Measurements from ENCODE around the gene CAMSAP2.

The CAMSAP2 gene

DNA sequence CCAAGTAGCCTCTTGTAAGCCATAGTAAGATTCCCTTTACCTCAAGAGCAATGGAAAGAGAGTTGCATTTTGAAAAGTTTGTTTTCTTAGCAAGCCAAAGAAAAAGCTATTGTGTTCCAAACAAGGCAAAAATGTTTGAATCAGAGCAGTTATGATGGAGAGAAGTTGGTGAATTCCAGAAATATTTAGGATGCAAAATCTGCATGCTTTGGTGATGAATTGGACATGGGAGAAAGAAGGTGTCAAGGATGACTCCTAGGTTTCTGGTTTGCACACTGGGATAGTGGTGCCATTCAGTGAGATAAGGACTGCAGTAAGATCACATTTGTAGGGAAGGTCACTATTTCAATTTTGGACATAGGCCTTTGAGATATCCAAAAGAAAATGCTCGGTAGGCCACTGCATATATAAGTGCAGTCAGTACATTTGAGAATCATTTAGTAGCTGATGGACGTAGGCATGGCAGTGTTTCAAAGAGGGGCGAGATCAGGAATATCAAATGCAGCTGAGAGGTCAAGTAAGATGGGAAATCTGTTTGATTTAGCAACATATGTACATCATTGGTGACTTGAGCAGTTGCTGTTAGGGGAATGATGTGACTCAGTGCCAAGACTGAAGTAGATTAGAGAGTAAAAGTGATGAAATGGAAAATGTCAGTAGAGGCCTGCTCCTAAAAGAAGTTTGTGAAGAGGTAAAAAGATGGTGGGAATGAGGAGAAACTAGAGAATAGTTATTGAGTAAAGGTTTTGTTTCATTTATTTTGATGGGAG, 100.2 kb downstream of the CAMSAP2 start:
- peaks cover 13% of the 10 kb centered on the region for H3K36me3 Mint-ChIP-seq
- H3K4me1 Mint-ChIP-seq: no peaks in the 10 kb centered on the region

DNA sequence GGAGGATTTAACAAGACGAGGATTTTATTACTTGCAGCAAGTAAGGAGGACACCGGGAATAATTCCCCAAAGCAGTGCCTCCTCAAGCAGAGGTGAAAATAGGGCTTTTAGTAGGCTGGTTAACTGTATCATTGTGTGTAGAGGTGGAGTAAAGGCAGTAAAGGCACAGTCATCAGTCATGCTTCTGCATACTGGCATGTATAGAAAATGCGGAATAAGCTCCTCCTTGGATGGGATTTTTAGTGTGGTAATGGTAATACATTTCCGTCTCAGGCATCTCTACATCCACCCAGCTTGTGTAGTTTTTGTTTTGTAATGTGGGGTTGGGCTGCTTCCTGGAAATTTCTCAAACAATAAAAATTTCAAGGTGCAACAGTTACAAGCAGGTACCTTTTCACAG, 106.7 kb downstream of the CAMSAP2 start:
- Mint-ChIP-seq H3K9me3 (no peaks in the 10 kb centered on the region), H3K27ac (no peak overlapping the region), H3K27me3 (no peaks in the 10 kb centered on the region), H3K4me3 (no peak overlapping the region), H3K36me3 (peaks cover 20% of the 10 kb centered on the region), H3K4me1 (no peaks in the 10 kb centered on the region)

More for the DNA sequence above, 100.2 kb downstream of the CAMSAP2 start:
- peak overlapping the region; percentile 1 for H3K27ac Mint-ChIP-seq
- no peak overlapping the region for H3K4me3 Mint-ChIP-seq
- H3K27me3 Mint-ChIP-seq: no peaks in the 10 kb centered on the region
- H3K9me3 Mint-ChIP-seq: no peaks in the 10 kb centered on the region

DNA sequence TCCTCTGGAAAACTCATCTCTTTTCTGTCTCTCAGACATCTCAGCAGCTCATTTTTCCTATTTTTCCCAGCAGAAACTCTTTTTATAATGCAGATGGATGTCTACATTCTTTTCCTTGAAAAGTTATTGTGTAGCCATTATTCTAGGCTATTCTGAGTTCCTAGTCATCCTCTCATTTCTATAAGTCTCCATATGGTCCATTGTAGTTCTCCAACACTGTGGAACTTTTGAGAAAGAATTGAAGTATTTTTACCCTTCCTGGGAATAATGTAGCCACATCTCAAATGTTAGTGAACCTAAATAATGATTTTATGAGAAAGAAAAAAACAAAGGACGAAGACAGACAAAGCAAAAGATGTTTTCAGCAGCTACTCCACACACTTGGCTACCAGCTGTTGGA, 107.7 kb downstream of the CAMSAP2 start:
- Mint-ChIP-seq H3K4me3 (no peak overlapping the region), H3K27ac (no peak overlapping the region), H3K4me1 (no peaks in the 10 kb centered on the region), H3K27me3 (no peaks in the 10 kb centered on the region), H3K36me3 (peaks cover 26% of the 10 kb centered on the region), H3K9me3 (no peaks in the 10 kb centered on the region)

DNA sequence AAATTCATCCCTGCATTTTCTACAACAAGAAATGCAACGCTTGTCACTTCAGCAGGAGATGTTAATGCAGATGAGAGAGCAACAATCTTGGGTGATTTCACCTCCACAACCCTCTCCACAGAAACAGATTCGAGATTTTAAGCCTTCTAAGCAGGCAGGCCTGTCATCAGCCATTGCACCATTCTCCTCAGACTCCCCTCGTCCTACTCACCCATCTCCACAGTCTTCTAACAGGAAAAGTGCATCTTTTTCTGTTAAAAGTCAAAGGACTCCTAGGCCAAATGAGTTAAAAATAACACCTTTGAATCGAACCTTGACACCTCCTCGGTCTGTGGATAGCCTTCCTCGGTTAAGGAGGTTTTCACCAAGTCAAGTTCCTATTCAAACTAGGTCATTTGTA, 110.7 kb downstream of the CAMSAP2 start:
- H3K27me3 Mint-ChIP-seq: no peaks in the 10 kb centered on the region
- no peaks in the 10 kb centered on the region for H3K9me3 Mint-ChIP-seq
- H3K4me1 Mint-ChIP-seq: no peaks in the 10 kb centered on the region
- no peak overlapping the region for H3K27ac Mint-ChIP-seq
- H3K36me3 Mint-ChIP-seq: peaks cover 32% of the 10 kb centered on the region
- H3K4me3 Mint-ChIP-seq: no peak overlapping the region

DNA sequence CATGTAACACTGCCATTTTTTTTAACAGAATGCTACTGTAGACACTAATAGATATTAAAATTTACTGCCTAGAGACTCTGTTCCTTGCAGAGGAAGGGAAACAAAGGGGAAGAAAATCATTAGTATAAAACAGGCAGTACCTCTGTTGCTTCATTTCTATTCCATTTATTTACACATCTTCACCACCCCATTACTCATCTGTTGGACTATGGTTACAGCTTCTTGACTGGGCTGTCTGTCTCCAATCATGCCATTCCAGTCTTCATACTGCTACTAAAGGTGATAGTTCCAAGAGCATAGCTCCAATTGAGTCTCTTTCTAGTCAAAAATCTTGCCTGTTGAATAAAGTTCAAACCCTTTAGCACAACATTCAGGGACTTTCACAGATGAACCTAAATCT, 111.9 kb downstream of the CAMSAP2 start:
- H3K36me3 Mint-ChIP-seq: peaks cover 32% of the 10 kb centered on the region
- H3K27me3 Mint-ChIP-seq: no peaks in the 10 kb centered on the region
- no peaks in the 10 kb centered on the region for H3K4me1 Mint-ChIP-seq
- H3K27ac Mint-ChIP-seq: no peak overlapping the region
- no peak overlapping the region for H3K4me3 Mint-ChIP-seq
- no peaks in the 10 kb centered on the region for H3K9me3 Mint-ChIP-seq

DNA sequence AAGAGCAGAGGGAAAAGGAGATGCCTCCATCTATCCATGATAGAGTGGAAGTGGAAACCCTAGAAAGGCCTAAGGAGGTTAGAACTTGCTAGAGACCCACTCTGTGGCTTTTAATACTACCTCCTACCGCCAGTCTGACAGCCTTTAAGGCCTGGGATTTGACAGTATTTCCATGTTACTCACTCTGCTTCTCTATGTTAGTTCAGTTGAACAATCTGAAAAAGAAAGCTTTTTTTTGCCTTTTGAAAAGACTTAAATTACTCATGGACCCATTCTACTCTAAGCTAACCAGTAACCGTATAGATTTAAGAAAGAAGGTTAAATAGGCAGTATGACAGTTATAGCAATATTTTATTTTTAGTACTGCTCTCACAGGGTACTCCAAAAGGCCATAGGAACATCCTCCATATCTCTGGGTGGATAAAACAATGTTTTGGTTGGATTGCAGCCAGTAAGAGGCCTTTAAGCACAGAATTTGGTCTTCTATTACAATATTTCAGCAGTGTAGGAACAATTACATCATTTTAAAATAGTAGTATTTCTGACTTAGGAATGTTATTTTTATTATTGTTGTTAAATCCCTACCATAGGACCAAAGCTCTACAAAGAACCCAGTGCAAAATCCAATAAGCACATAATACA, 118.1 kb downstream of the CAMSAP2 start:
- no peak overlapping the region for H3K4me3 Mint-ChIP-seq
- H3K27ac Mint-ChIP-seq: no peak overlapping the region
- peaks cover under 1% of the 10 kb centered on the region for H3K4me1 Mint-ChIP-seq
- peaks cover 14% of the 10 kb centered on the region for H3K36me3 Mint-ChIP-seq
- no peaks in the 10 kb centered on the region for H3K27me3 Mint-ChIP-seq
- H3K9me3 Mint-ChIP-seq: no peaks in the 10 kb centered on the region

DNA sequence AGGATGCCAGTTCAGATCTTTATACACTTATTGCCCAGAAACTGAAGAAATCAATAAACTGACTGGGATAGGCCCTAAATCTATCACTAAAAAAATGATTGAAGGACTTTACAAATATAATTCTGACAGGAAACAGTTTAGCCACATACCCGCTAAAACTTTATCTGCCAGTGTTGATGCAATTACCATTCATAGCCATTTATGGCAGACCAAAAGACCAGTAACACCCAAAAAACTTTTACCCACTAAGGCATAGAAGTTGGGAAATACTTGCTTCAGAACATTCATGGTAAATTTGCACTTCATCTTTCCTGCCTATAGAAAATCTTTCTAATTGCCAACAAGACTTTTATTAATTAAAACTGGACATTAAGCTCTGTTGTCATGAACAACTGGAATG, 119.1 kb downstream of the CAMSAP2 start:
- no peaks in the 10 kb centered on the region for H3K27me3 Mint-ChIP-seq
- H3K9me3 Mint-ChIP-seq: no peaks in the 10 kb centered on the region
- no peak overlapping the region for H3K4me3 Mint-ChIP-seq
- peaks cover 11% of the 10 kb centered on the region for H3K36me3 Mint-ChIP-seq
- H3K27ac Mint-ChIP-seq: no peak overlapping the region
- H3K4me1 Mint-ChIP-seq: peaks cover 10% of the 10 kb centered on the region

DNA sequence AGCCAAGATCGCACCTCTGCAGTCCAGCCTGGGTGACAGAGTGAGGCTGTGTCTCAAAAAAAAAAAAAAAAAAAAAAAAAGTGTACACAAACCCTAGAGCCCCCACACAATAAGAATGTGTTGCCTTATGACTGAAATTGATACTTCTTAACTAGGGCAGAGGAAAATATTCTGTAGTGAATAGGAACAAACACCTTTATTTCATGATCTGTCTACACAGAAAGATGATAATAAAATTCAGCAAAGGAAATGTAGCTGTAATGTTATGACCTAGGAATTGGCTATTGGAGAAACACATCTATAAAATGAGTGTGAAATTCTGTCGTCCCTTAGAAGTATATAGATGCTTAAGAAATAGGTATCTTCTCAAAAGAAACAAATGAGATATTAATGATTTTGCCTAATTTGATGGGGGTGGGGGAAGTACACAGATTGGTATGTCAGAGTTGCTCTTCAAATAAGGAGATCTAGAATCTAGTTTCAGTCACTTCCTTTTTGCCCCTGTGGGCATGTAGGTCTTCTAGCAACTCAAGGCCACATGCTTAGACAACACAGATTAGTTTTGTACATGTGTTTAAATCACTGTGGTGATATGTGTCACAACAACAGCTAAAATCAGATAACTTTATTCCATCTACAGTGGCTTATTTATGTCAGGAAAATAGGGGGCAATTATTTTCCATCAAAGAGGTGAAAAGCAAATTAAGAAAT, 123.4 kb downstream of the CAMSAP2 start:
- Mint-ChIP-seq H3K9me3 (no peaks in the 10 kb centered on the region), H3K4me3 (no peak overlapping the region), H3K36me3 (peaks cover 3% of the 10 kb centered on the region), H3K27me3 (no peaks in the 10 kb centered on the region), H3K27ac (peak overlapping the region; percentile 2), H3K4me1 (peaks cover 24% of the 10 kb centered on the region)

DNA sequence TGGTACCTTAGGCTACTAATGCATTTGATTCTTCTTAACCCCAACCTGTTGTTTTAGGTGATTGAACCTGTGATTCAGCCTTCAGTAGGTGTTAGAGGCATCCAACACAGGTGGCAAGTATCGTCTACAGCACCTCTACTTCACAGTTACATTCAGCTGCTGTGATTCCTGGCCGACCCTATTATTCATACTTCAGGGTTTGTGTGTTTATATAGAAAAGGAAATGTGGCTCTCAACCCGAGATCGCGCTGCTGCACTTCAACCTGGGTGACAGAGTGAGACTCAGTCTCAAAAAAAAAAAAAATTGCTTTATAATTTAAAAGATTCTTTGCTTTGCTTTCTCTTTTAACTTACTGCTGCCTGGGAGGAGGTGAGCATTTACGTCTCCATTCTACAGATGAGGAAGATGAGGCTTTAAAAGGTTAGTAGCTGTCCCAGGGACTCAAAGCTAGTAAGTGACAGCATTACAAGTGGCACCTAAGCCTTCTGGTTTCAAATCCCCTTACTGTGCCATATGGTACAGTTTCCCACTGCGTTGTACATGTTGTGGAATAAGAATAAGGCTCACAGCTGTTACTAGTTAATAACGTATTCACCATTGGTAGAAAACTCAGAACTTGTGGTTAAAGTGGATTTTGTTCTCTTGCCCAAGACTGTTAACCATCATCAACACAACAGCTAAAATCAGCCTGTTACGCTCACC, 124.2 kb downstream of the CAMSAP2 start:
- Mint-ChIP-seq H3K4me1 (peaks cover 26% of the 10 kb centered on the region), H3K27ac (peak overlapping the region; percentile 70), H3K4me3 (no peak overlapping the region), H3K9me3 (no peaks in the 10 kb centered on the region), H3K36me3 (peaks cover 3% of the 10 kb centered on the region), H3K27me3 (no peaks in the 10 kb centered on the region)

DNA sequence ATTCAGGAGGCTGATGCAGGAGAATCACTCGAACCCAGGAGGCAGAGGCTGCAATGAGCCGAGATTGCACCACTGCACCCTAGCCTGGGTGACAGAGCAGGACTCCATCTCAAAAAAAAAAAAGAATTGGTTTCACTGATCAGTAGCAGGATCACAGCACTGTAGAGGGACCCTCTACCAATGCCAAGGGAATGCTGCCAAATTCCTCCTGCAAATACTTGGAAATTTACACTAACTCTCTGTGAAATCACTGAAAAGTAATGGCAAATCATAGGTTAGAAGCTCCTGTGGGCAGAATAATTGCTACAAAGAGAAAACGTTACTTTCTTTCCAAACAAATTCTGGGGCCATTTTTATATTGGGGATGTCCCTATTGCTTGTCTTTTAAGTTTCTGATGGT, 127.4 kb downstream of the CAMSAP2 start:
- Mint-ChIP-seq H3K4me1 (peaks cover 26% of the 10 kb centered on the region), H3K36me3 (no peaks in the 10 kb centered on the region), H3K27me3 (no peaks in the 10 kb centered on the region), H3K27ac (no peak overlapping the region), H3K9me3 (no peaks in the 10 kb centered on the region), H3K4me3 (no peak overlapping the region)

DNA sequence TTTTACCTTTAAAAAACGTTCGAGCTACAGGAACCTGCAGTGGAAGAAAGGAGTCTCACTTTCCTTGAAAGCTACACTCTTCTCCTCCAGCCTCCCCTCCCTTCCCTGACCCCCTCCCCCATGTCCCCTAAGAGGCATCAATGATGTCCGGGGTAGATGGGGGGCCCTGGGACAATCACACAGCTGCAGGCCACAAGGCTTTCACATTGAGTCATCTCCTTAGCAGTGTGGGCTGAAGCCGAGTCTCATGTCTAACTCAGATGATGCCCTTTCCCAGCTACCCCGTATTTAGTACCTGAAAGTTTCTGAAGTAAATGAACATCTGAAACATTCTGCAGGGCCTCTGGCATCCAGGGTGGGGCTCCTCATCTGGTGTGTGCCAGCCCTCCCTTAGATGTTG, 127.8 kb downstream of the CAMSAP2 start:
- Mint-ChIP-seq H3K4me1 (peaks cover 26% of the 10 kb centered on the region), H3K36me3 (no peaks in the 10 kb centered on the region), H3K27ac (no peak overlapping the region), H3K27me3 (no peaks in the 10 kb centered on the region), H3K9me3 (no peaks in the 10 kb centered on the region), H3K4me3 (no peak overlapping the region)

DNA sequence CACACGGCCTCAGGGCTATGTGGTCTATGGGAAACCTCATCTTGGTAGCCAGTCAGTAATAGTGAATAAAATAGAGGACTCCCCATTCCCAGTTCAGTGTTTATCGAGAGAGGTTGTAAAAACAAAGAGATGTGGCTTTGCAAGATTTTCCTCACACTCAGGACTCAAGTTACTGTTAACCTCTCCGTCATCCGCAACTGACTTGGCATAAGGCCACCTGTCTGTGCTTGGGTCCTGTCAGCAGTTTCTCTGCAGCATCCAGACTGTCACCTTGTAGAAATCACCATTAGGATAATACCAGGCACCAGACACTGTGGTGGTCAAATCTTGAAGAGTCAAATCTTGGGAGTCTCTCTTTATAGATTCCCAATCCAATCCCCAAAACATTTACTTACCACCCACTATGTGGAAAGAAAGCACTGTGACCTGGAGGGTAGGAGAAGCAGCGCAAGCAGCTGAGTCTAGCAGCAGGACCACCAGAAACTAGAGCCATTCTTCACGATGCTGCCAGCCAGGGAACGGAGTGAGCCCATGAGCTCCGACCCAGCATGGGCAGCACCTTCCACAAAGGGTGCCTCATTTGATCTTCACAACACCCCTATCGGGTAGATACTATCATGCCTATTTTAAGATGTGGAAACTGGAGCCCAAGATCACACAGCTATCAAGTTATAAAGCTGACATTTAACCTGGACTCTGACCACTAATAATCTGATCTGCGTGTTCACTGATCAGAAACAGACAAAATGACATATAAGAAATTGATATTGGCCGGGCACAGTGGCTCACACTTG, 128.5 kb downstream of the CAMSAP2 start:
- Mint-ChIP-seq H3K9me3 (no peaks in the 10 kb centered on the region), H3K27me3 (peaks cover 3% of the 10 kb centered on the region), H3K36me3 (no peaks in the 10 kb centered on the region), H3K4me3 (no peak overlapping the region), H3K27ac (no peak overlapping the region), H3K4me1 (peaks cover 22% of the 10 kb centered on the region)

DNA sequence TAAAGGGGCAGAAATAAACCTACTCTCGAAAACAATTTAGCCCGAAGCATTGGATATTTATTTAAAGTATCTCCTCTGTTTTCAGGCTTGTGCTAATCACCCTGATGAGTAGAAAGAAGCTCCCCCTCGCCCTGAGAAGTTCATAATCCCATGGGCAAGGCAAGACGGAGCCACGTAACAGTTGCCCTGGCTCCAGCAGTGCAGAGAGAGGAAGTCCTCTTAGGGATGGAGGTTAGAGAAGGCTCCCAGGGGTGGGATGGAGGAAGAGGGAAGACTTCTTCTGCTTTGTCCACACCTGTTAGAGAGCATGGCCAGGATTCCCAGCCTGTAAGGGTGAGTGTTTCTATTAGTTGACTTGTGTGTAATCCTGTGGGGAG, 130.7 kb downstream of the CAMSAP2 start:
- Mint-ChIP-seq H3K9me3 (no peaks in the 10 kb centered on the region), H3K4me3 (no peak overlapping the region), H3K4me1 (peaks cover 18% of the 10 kb centered on the region), H3K27ac (no peak overlapping the region), H3K36me3 (no peaks in the 10 kb centered on the region), H3K27me3 (peaks cover 7% of the 10 kb centered on the region)

DNA sequence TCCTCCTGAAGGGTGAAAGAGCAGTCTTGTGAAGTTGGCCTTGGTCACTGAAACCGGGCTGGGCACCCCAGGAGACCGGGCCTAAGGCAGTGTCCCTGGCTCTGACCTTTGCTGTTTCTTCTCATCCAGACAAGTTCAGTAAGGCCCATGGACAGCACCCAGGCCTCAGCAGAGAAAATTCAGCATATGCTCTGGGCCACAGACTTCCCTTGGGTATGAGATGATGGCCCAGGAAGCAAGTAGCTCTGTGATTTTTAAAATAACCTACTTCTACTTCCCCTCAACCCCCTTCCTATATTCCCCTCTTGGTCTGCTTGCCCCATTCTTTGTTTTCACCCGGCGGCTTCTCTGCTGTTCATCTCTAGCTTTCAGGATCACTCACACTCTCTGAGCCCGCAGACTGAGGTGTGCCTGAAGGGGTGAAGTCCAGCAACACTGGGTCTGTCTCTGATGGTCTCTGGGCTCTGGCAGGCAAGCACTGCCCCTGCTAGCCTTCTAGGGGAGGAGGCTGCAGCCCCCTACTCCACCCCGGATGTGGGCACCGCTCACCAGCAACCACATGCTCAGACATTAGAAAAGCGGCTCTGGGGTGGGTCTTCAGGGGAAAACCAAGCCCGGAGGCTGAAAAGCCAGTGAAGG, 131.2 kb downstream of the CAMSAP2 start:
- Mint-ChIP-seq H3K36me3 (no peaks in the 10 kb centered on the region), H3K27ac (no peak overlapping the region), H3K27me3 (peaks cover 11% of the 10 kb centered on the region), H3K9me3 (no peaks in the 10 kb centered on the region), H3K4me3 (no peak overlapping the region), H3K4me1 (peaks cover 22% of the 10 kb centered on the region)
